A549 (cell line): ENCODE results near the gene HSPA4L. TPM values are rescaled to one million over a fixed set of nuclear protein-coding genes. Genes with fewer than 3 reads are reported as not detected.

Experiments
- ATAC-seq, 2 experiments: fragments of 200-7000 bp in 1 of 2; fragments of >200 bp in 1 of 2; cut with Nextera tagmentation in 1 of 2; cut with Tn5 transposase in 1 of 2; 3 replicates each; pipeline versions ENCODE4 v1.8.0 to v1.9.1; 2018 to 2020; ENCODE audit warnings: mild to moderate bottlenecking in 1 of 2, moderate library complexity in 1 of 2
- CTCF ChIA-PET: fragments of 300-600 bp; sonication (Branson Sonifier 250); formaldehyde crosslinking; extraction: SDS; loops from one replicate; lab custom pipeline; 2021; ENCODE audit warnings: antibody characterized with exemption, inconsistent platforms; lab: Yijun Ruan, JAX
- POLR2A ChIA-PET: fragments of 350-600 bp; formaldehyde crosslinking; extraction: SDS; loops from one replicate; lab custom pipeline; 2021; ENCODE audit warnings: antibody characterized with exemption, inconsistent platforms; lab: Yijun Ruan, JAX
- DNase-seq, 2 experiments: peaks; one replicate each; pipeline versions ENCODE4 v3.0.0 to v3.0.0-alpha.2; 2011 to 2016; ENCODE audit warnings: low read depth in 1 of 2, low spot score in 1 of 2
- FAIRE-seq: peaks from 2 replicates; lab custom pipeline; 2011; peaks lifted over from hg19 to GRCh38; lab: Jason Lieb, UNC
- H3K27ac ChIP-seq, 2 experiments: fragments of >200 bp; sonication (Bioruptor Twin); formaldehyde crosslinking; 3 replicates each; pipeline ENCODE4 v1.5.1; 2016 to 2017
- H3K4me1 ChIP-seq: fragments of >200 bp; sonication (Bioruptor Twin); formaldehyde crosslinking; 3 replicates; pipeline ENCODE4 v1.6.1; 2016
- H3K4me2 ChIP-seq: fragments of >200 bp; sonication (Bioruptor Twin); formaldehyde crosslinking; 3 replicates; pipeline ENCODE4 v1.6.1; 2016
- H3K4me3 ChIP-seq: fragments of >200 bp; sonication (Bioruptor Twin); formaldehyde crosslinking; 3 replicates; pipeline ENCODE4 v1.5.1; 2016
- H3K9me3 ChIP-seq: fragments of >200 bp; sonication (Bioruptor Twin); formaldehyde crosslinking; 3 replicates; pipeline ENCODE4 v1.6.1; 2016
- BHLHE40 ChIP-seq: IDR thresholded peaks from 2 replicates; pipeline ENCODE4 v1.6.1; 2012; ENCODE audit warnings: low read depth, low read length, inconsistent platforms
- CEBPB ChIP-seq, 2 experiments: fragments of >200 bp in 1 of 2; sonication (Bioruptor Twin) in 1 of 2; formaldehyde crosslinking in 1 of 2; IDR thresholded peaks; 2 replicates each; pipeline ENCODE4 v1.6.1; 2012 to 2016
- CHD2 ChIP-seq: fragments of 150-350 bp; IDR thresholded peaks from 2 replicates; pipeline ENCODE4 v1.6.1; 2014; ENCODE audit warnings: low read length; ENCODE audit not compliant: partially characterized antibody
- CTCF ChIP-seq: fragments of >200 bp; sonication (Bioruptor Twin); formaldehyde crosslinking; IDR thresholded peaks from 3 replicates; pipeline ENCODE4 v1.5.1; 2016
- E2F6 ChIP-seq: IDR thresholded peaks from 2 replicates; pipeline ENCODE4 v1.6.1; 2012; ENCODE audit warnings: low read depth, borderline replicate concordance
- EP300 ChIP-seq, 2 experiments: fragments of >200 bp; sonication (Bioruptor Twin); formaldehyde crosslinking; IDR thresholded peaks; 2 replicates in 1 of 2; 3 replicates in 1 of 2; pipeline ENCODE4 v1.6.1; 2016 to 2017
- ESRRA ChIP-seq: fragments of 150-350 bp; IDR thresholded peaks from 2 replicates; pipeline ENCODE4 v1.6.1; 2014; ENCODE audit warnings: mild to moderate bottlenecking, low read length, borderline replicate concordance
- HDAC2 ChIP-seq: fragments of 200-600 bp; sonication (generic); IDR thresholded peaks from 2 replicates; pipeline ENCODE4 v1.6.1; 2016
- HEYL ChIP-seq: fragments of 250-450 bp; sonication (Bioruptor Pico); IDR thresholded peaks from 2 replicates; pipeline ENCODE4 v1.8.0; 2021; ENCODE audit warnings: mild to moderate bottlenecking, moderate library complexity
- HOXA7 ChIP-seq: fragments of 250-450 bp; sonication (Bioruptor Pico); IDR thresholded peaks from 2 replicates; pipeline ENCODE4 v1.5.0; 2020; ENCODE audit warnings: mild to moderate bottlenecking, moderate library complexity
- MAFK ChIP-seq: fragments of 450-650 bp; IDR thresholded peaks from 2 replicates; pipeline ENCODE4 v1.6.1; 2014; ENCODE audit not compliant: partially characterized antibody
- MYC ChIP-seq: IDR thresholded peaks from 2 replicates; pipeline ENCODE4 v1.6.1; 2012; ENCODE audit warnings: mild to moderate bottlenecking, inconsistent platforms, low read length, improper control_type of control experiment, borderline replicate concordance
- PHF8 ChIP-seq: fragments of 200-600 bp; sonication (generic); IDR thresholded peaks from 2 replicates; pipeline ENCODE4 v1.6.1; 2016; ENCODE audit warnings: low read depth, mild to moderate bottlenecking, antibody characterized with exemption, moderate library complexity, borderline replicate concordance
- POLR2A ChIP-seq: IDR thresholded peaks from 2 replicates; pipeline ENCODE4 v1.6.1; 2012; ENCODE audit warnings: mild to moderate bottlenecking, low read length
- RAD21 ChIP-seq, 2 experiments: fragments of >200 bp in 1 of 2; sonication (Bioruptor Twin) in 1 of 2; formaldehyde crosslinking in 1 of 2; IDR thresholded peaks in 1 of 2; conservative IDR thresholded peaks in 1 of 2; 2 replicates in 1 of 2; 3 replicates in 1 of 2; pipeline ENCODE4 v1.6.1; 2012 to 2018; ENCODE audit warnings: inconsistent platforms in 1 of 2
- REST ChIP-seq: fragments of 200-600 bp; sonication (generic); IDR thresholded peaks from 2 replicates; pipeline ENCODE4 v1.6.1; 2016; ENCODE audit warnings: antibody characterized with exemption, mild to moderate bottlenecking, moderate library complexity
- SMC3 ChIP-seq: fragments of >200 bp; sonication (Bioruptor Twin); formaldehyde crosslinking; IDR thresholded peaks from 3 replicates; pipeline ENCODE4 v1.6.1; 2018; ENCODE audit warnings: inconsistent platforms
- SREBF2 ChIP-seq: fragments of 450-650 bp; IDR thresholded peaks from 2 replicates; pipeline ENCODE4 v1.6.1; 2014; ENCODE audit warnings: mild to moderate bottlenecking, moderate library complexity
- TFCP2L1 ChIP-seq: fragments of 250-450 bp; sonication (Bioruptor Pico); IDR thresholded peaks from 2 replicates; pipeline ENCODE4 v1.5.0; 2021; ENCODE audit warnings: mild to moderate bottlenecking
- ZFP36 ChIP-seq: fragments of 450-650 bp; IDR thresholded peaks from 2 replicates; pipeline ENCODE4 v1.6.1; 2014; ENCODE audit warnings: borderline replicate concordance; ENCODE audit not compliant: partially characterized antibody
- WGBS: methylation state at CpG from one replicate; pipeline ENCODE4 v1.1.6; 2017; ENCODE audit errors: missing lambda C conversion rate; 5-methylcytosine and 5-hydroxymethylcytosine counted together
- polyA minus RNA-seq: library from RNA; depleted of rRNA, polyadenylated mRNA; stranded (reverse); fragments of >200 nt; gene quantifications from 2 replicates; pipeline ENCODE4 v1.2.3, GENCODE V29; 2011; rRNA and poly(A)+ RNA removed
- polyA plus RNA-seq, 4 experiments: library from polyadenylated mRNA; depleted of rRNA in 3 of 4; stranded (reverse); fragments of >200 nt; fragmentation: RNase III in 1 of 4; extraction: RNeasy Plus Mini Kit Qiagen cat#74134 plus additional on column Dnase treatment in 1 of 4; gene quantifications; 2 replicates in 3 of 4; 3 replicates in 1 of 4; pipeline ENCODE4 v1.2.3, GENCODE V29; 2011 to 2017
- TF ChIP-seq, protein P1 (sequence below): IDR thresholded peaks from 2 replicates; pipeline ENCODE4 v1.6.1; 2012

The HSPA4L gene
- polyA plus RNA-seq (2011; rRNA removed) (9.2 and 12.1 TPM in 2 replicates), polyA plus RNA-seq (2017; fragmentation: RNase III; extraction: RNeasy Plus Mini Kit Qiagen cat#74134 plus additional on column Dnase treatment) (10.3 to 14.8 TPM (median 10.9 TPM) in 3 replicates), polyA minus RNA-seq (11.1 and 12.1 TPM in 2 replicates)
- 1.9 and 2.2 TPM in 2 replicates for polyA plus RNA-seq (2012; cell fraction: cytosol; rRNA removed)
- 3.4 and 3.6 TPM in 2 replicates for polyA plus RNA-seq (2012; cell fraction: nucleus; rRNA removed)

- Histone ChIP-seq H3K27ac (peak within 1 kb of the TSS; percentile 84 to 96), H3K4me1 (no peaks in the 10 kb centered on the region), H3K4me2 (peak within 1 kb of the TSS; percentile 87), H3K4me3 (peak within 1 kb of the TSS; percentile 83), H3K9me3 (no peaks in the 10 kb centered on the region)
- peak; percentile 78 for TF ChIP-seq POLR2A
- TF ChIP-seq CTCF = no peak; the same call in 2 of the 3 replicates
- no peak for TF ChIP-seq HEYL (CRISPR knock-in tag)
- TF ChIP-seq PHF8 = peak; percentile 72; the same call in 1 of the 2 replicates
- TF ChIP-seq TFCP2L1 = no peak
- TF ChIP-seq CHD2 = peak; percentile 74
- TF ChIP-seq E2F6 = peak; percentile 33; the same call in 1 of the 2 replicates
- TF ChIP-seq, protein P1, sequence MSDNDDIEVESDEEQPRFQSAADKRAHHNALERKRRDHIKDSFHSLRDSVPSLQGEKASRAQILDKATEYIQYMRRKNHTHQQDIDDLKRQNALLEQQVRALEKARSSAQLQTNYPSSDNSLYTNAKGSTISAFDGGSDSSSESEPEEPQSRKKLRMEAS = peak; percentile 54
- TF ChIP-seq REST = peak; percentile 47; the same call in 1 of the 2 replicates
- 0 out of 2 replicates have a peak, but pooled peaks have one; percentile 15 for TF ChIP-seq HDAC2
- peak in 1 of 2 experiments; percentile 35; a peak in 2 of 5 replicates for TF ChIP-seq RAD21 (conservative IDR thresholded peaks at IDR 0.05 in 1 of 2, IDR thresholded peaks at IDR 0.05 in 1 of 2)
- 0 out of 4 replicates have a peak, but pooled peaks of 1 of the 2 experiments have one; percentile 3 for TF ChIP-seq CEBPB (IDR thresholded peaks at IDR 0.05)
- no peak for TF ChIP-seq EP300 (IDR thresholded peaks at IDR 0.05)
- peak; percentile 65 to 72 for DNase-seq
- ATAC-seq = peak; percentile 80 to 91
- 0% methylated on average over 16 of the region's 63 CpGs for WGBS
- POLR2A ChIA-PET = interaction anchor here (0.6 to 2.7 kb wide), 6 partner anchors 24 to 790 kb away, joined by 3 to 18 read pairs (median 3); partner anchors contain the start of genes ABHD18, INTU, MFSD8 and PLK4
- CTCF ChIA-PET = interaction anchor here (1.5 kb wide), 1 partner anchor 18 kb away, joined by 10 read pairs; no protein-coding TSS in a partner anchor
- FAIRE-seq = no peak
Observed at GRCh38 chr4:127782275-127783025, at the start of gene HSPA4L. Gene HSPA4L, plus strand, starts transcription at chr4:127782322. Its CDS starts 229 bp downstream, at chr4:127782551.

DNA sequence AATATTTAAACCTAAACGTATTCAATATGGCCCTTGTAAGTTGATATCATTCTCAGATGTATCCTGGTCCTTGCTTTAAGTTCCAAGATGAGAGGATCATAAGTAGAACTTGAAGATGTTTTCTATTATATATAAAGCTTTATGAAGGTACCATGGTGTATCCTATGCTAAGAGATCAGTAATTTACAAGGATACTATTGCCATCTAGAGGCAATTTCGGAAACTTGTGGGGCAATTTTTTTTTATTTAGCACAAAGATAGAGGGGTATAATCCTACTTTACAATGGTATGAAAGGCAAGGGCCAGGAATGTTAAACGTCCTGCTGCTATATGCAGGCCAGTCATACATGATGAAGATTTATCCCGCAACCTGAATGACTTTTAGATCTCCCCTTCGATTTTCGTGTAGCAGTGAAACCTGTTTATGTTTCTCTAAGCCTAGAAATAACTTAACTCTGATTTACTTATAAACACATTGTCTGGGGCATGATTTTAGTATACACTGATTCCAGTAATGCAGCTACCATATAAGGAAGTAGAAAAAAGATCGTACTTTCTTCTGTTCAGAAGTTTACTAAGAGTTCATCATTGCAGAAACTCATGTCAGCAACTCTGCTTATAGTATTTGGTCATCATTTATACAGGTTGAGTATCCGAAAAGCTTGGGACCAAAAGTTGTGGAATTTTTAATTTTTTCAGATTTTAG lies 49.3 kb upstream of the HSPA4L start:
- no peaks in the 10 kb centered on the region for H3K9me3 ChIP-seq
- POLR2A ChIA-PET = no interaction called here
- peak; percentile 33 to 38 for DNase-seq
- peak; percentile 85 to 94 for ATAC-seq
- CTCF ChIA-PET = interaction anchor here (0.6 to 7.3 kb wide), 30 partner anchors 9 to 195 kb away, joined by 3 to 180 read pairs (median 4); no protein-coding TSS in a partner anchor
- 7% methylated on average over 8 of the region's 8 CpGs for WGBS
- no peaks in the 10 kb centered on the region for H3K4me1 ChIP-seq
- no peak overlapping the region for H3K27ac ChIP-seq
- TF ChIP-seq PHF8 (no peak), CTCF (peak; percentile 60), HOXA7 (CRISPR knock-in tag) (no peak), RAD21 (conservative IDR thresholded peaks at IDR 0.05 in 1 of 2, IDR thresholded peaks at IDR 0.05 in 1 of 2) (peak; percentile 74 to 77), BHLHE40 (no peak), ESRRA (no peak), POLR2A (no peak), SREBF2 (no peak), MAFK (no peak), SMC3 (peak; percentile 69), MYC (no peak), ZFP36 (no peak)
- H3K4me3 ChIP-seq = no peak overlapping the region
- no peak for FAIRE-seq
- no peak overlapping the region for H3K4me2 ChIP-seq
